H9 (cell line): ENCODE results near the gene AACS. TPM values are rescaled to one million over a fixed set of nuclear protein-coding genes. Genes with fewer than 3 reads are reported as not detected.
A peak's percentile ranks its signal among the peaks of the same experiment; 100 is the strongest.
"Not testable (repeated sequence)": the region's sequence is repeated elsewhere in the genome, so short reads cannot be mapped to it uniquely, and the experiment has no call there.

Experiments used
- DNase-seq: peaks from one replicate; pipeline ENCODE4 v3.0.0-alpha.2; 2017
- H2AFZ ChIP-seq: one replicate; pipeline ENCODE4 v1.6.1; 2013; ENCODE audit warnings: mild to moderate bottlenecking, low read length, control low read depth, moderate library complexity
- H2AK5ac ChIP-seq: 2 replicates; pipeline ENCODE4 v1.6.1; 2013; ENCODE audit warnings: low read length, control low read depth, mixed read lengths; ENCODE audit not compliant: insufficient read length
- H2BK120ac ChIP-seq: one replicate; pipeline ENCODE4 v1.6.1; 2013; ENCODE audit warnings: low read depth, mild to moderate bottlenecking, low read length, control low read depth, inconsistent platforms; ENCODE audit not compliant: poor library complexity, severe bottlenecking
- H2BK12ac ChIP-seq: 2 replicates; pipeline ENCODE4 v1.6.1; 2013; ENCODE audit warnings: low read length, control low read depth, mixed read lengths, low read depth; ENCODE audit not compliant: insufficient read length
- H2BK15ac ChIP-seq: 2 replicates; pipeline ENCODE4 v1.6.1; 2013; ENCODE audit warnings: low read depth, low read length, control low read depth
- H2BK20ac ChIP-seq: one replicate; pipeline ENCODE4 v1.6.1; 2013; ENCODE audit warnings: low read depth, mild to moderate bottlenecking, low read length, control low read depth, inconsistent platforms; ENCODE audit not compliant: poor library complexity, severe bottlenecking
- H2BK5ac ChIP-seq: 2 replicates; pipeline ENCODE4 v1.6.1; 2013; ENCODE audit warnings: low read length, control low read depth, mixed read lengths; ENCODE audit not compliant: insufficient read length
- H3K14ac ChIP-seq: 2 replicates; pipeline ENCODE4 v1.6.1; 2013; ENCODE audit warnings: low read length, control low read depth; ENCODE audit not compliant: insufficient read depth
- H3K18ac ChIP-seq: 2 replicates; pipeline ENCODE4 v1.6.1; 2013; ENCODE audit warnings: low read depth, mild to moderate bottlenecking, mixed read lengths, low read length, control low read depth; ENCODE audit not compliant: insufficient read length
- H3K23ac ChIP-seq: 2 replicates; pipeline ENCODE4 v1.6.1; 2013; ENCODE audit warnings: low read length, control low read depth, mixed read lengths, low read depth; ENCODE audit not compliant: insufficient read length
- H3K23me2 ChIP-seq: 2 replicates; pipeline ENCODE4 v1.6.1; 2013; ENCODE audit warnings: low read depth, mild to moderate bottlenecking, mixed read lengths, low read length, control low read depth; ENCODE audit not compliant: insufficient read length, poor library complexity, severe bottlenecking
- H3K27ac ChIP-seq: 2 replicates; pipeline ENCODE4 v1.5.1; 2013; ENCODE audit warnings: low read length, control low read depth, mixed read lengths, low read depth; ENCODE audit not compliant: insufficient read length
- H3K27me3 ChIP-seq: 2 replicates; pipeline ENCODE4 v1.6.1; 2013; ENCODE audit warnings: low read length, control low read depth, inconsistent platforms; ENCODE audit not compliant: insufficient read depth
- H3K4ac ChIP-seq: 2 replicates; pipeline ENCODE4 v1.6.1; 2013; ENCODE audit warnings: low read depth, mild to moderate bottlenecking, control low read depth, inconsistent platforms, low read length, moderate library complexity
- H3K4me1 ChIP-seq: 2 replicates; pipeline ENCODE4 v1.6.1; 2013; ENCODE audit warnings: low read length, control low read depth, inconsistent platforms; ENCODE audit not compliant: insufficient read depth
- H3K4me2 ChIP-seq: 2 replicates; pipeline ENCODE4 v1.6.1; 2013; ENCODE audit warnings: low read length, control low read depth, mixed read lengths; ENCODE audit not compliant: insufficient read length, insufficient read depth
- H3K56ac ChIP-seq: 2 replicates; pipeline ENCODE4 v1.6.1; 2013; ENCODE audit warnings: low read depth, mild to moderate bottlenecking, mixed read lengths, low read length, control low read depth; ENCODE audit not compliant: insufficient read length
- H3K79me1 ChIP-seq: 2 replicates; pipeline ENCODE4 v1.6.1; 2013; ENCODE audit warnings: low read depth, mild to moderate bottlenecking, moderate library complexity, low read length, control low read depth, inconsistent platforms; ENCODE audit not compliant: insufficient read depth, poor library complexity, severe bottlenecking
- H3K79me2 ChIP-seq: 2 replicates; pipeline ENCODE4 v1.6.1; 2013; ENCODE audit warnings: low read length, control low read depth, inconsistent platforms; ENCODE audit not compliant: insufficient read depth
- H3K9ac ChIP-seq: 2 replicates; pipeline ENCODE4 v1.6.1; 2013; ENCODE audit warnings: low read length, control low read depth, mixed read lengths; ENCODE audit not compliant: insufficient read length; ENCODE audit errors: extremely low read depth
- H3K9me3 ChIP-seq: one replicate; pipeline ENCODE4 v1.6.1; 2013; ENCODE audit warnings: low read depth, low read length, inconsistent platforms; ENCODE audit not compliant: control insufficient read depth
- H3T11ph ChIP-seq: one replicate; pipeline ENCODE4 v1.6.1; 2013; ENCODE audit warnings: mild to moderate bottlenecking, low read length, control low read depth, inconsistent platforms
- H4K20me1 ChIP-seq: one replicate; pipeline ENCODE4 v1.6.1; 2013; ENCODE audit not compliant: control insufficient read depth, insufficient read length, insufficient read depth
- H4K5ac ChIP-seq: 2 replicates; pipeline ENCODE4 v1.6.1; 2013; ENCODE audit warnings: low read depth, mild to moderate bottlenecking, mixed read lengths, low read length, control low read depth; ENCODE audit not compliant: insufficient read length
- H4K8ac ChIP-seq: replicated peaks from 2 replicates; pipeline ENCODE4 v1.6.1; 2013; ENCODE audit warnings: low read length, control low read depth, mixed read lengths, low read depth; ENCODE audit not compliant: insufficient read length
- H4K91ac ChIP-seq: 2 replicates; pipeline ENCODE4 v1.6.1; 2013; ENCODE audit warnings: low read depth, mild to moderate bottlenecking, moderate library complexity, mixed read lengths, low read length, control low read depth; ENCODE audit not compliant: insufficient read length
- H3K27ac Mint-ChIP-seq, 3 experiments: 2 replicates in 2 of 3; 3 replicates in 1 of 3; pipeline ENCODE4 v1.8.0; 2020 to 2021; ENCODE audit warnings: mixed read lengths in 3 of 3, mild to moderate bottlenecking in 1 of 3, moderate library complexity in 1 of 3
- H3K27me3 Mint-ChIP-seq: 2 replicates; pipeline ENCODE4 v1.8.0; 2021; ENCODE audit warnings: low read depth, mild to moderate bottlenecking, moderate library complexity, mixed read lengths
- H3K36me3 Mint-ChIP-seq, 3 experiments: 2 replicates in 2 of 3; 3 replicates in 1 of 3; pipeline ENCODE4 v1.8.0; 2020 to 2021; ENCODE audit warnings: low read depth in 3 of 3, mixed read lengths in 3 of 3; ENCODE audit not compliant: insufficient read depth in 1 of 3
- H3K4me1 Mint-ChIP-seq, 2 experiments: 2 replicates each; pipeline ENCODE4 v1.8.0; 2020; ENCODE audit warnings: mixed read lengths in 2 of 2
- H3K4me3 Mint-ChIP-seq, 2 experiments: 2 replicates in 1 of 2; 3 replicates in 1 of 2; pipeline ENCODE4 v1.8.0; 2020 to 2021; ENCODE audit warnings: mild to moderate bottlenecking in 2 of 2, mixed read lengths in 2 of 2, moderate library complexity in 1 of 2
- H3K9me3 Mint-ChIP-seq, 2 experiments: 2 replicates in 1 of 2; 3 replicates in 1 of 2; pipeline ENCODE4 v1.8.0; 2020; ENCODE audit warnings: mild to moderate bottlenecking in 2 of 2, mixed read lengths in 2 of 2, moderate library complexity in 1 of 2
- CTCF ChIP-seq: fragments of 200-600 bp; sonication (generic); conservative IDR thresholded peaks from 3 replicates; pipeline ENCODE4 v1.8.0; 2021; ENCODE audit warnings: antibody characterized with exemption, mild to moderate bottlenecking
- WGBS: extraction: QIAGEN DNeasy Blood & Tissue Kit; methylation state at CpG from one replicate; pipeline ENCODE4 v1.1.7; 2013; ENCODE audit warnings: missing lambda C conversion rate, low lambda C conversion rate, mixed read lengths; ENCODE audit not compliant: insufficient read length; ENCODE audit errors: extremely low coverage; 5-methylcytosine and 5-hydroxymethylcytosine counted together
- total RNA-seq: library from RNA; stranded (reverse); gene quantifications from 2 replicates; pipeline ENCODE4 v1.2.1, GENCODE V29; 2021

Gene AACS
- total RNA-seq, 1 experiment from 2014 or later, result 35.0 TPM

GRCh38 chr12:125140279-125141209 lies 75.3 kb downstream of the AACS start:
- Histone ChIP-seq H2BK12ac (no peak overlapping the region), H3K79me2 (no peaks in the 10 kb centered on the region), H2AFZ (no peak overlapping the region), H2AK5ac (no peak overlapping the region), H2BK120ac (no peak overlapping the region), H3K18ac (no peak overlapping the region), H3T11ph (no peak overlapping the region), H3K23me2 (no peaks in the 10 kb centered on the region), H4K5ac (no peak overlapping the region), H2BK15ac (no peak overlapping the region), H3K4me1 (no peaks in the 10 kb centered on the region), H4K91ac (no peak overlapping the region), H3K23ac (no peak overlapping the region), H3K56ac (no peak overlapping the region), H3K14ac (no peak overlapping the region), H3K27me3 (no peaks in the 10 kb centered on the region), H3K4me2 (no peak overlapping the region), H3K9me3 (no peaks in the 10 kb centered on the region), H4K8ac (no peak overlapping the region), H3K9ac (no peak overlapping the region), H2BK5ac (no peak overlapping the region), H4K20me1 (no peaks in the 10 kb centered on the region), H3K79me1 (no peaks in the 10 kb centered on the region), H2BK20ac (no peak overlapping the region), H3K27ac (no peak overlapping the region), H3K4ac (no peak overlapping the region)
- Mint-ChIP-seq H3K9me3 (no peaks in the 10 kb centered on the region), H3K27me3 (no peaks in the 10 kb centered on the region), H3K27ac (no peak overlapping the region), H3K4me1 (peaks cover 16 to 20% of the 10 kb centered on the region in 2 experiments), H3K4me3 (no peak overlapping the region), H3K36me3 (peaks cover 0 to 19% (median 12%) of the 10 kb centered on the region in 3 experiments; a peak in 5 of 7 replicates)
- WGBS, result no CpG with 5 or more reads among the region's 22 CpGs
- TF ChIP-seq CTCF, result no peak
- peak; percentile 61 for DNase-seq

GRCh38 chr12:125141210-125141573 lies 76.0 kb downstream of the AACS start:
- H3K79me1 ChIP-seq, H3K79me2 ChIP-seq, H3K27ac Mint-ChIP-seq, H3K9me3 ChIP-seq, H2AK5ac ChIP-seq, H2AFZ ChIP-seq, H3K14ac ChIP-seq, H2BK12ac ChIP-seq, H3K18ac ChIP-seq, H2BK5ac ChIP-seq, H3K4ac ChIP-seq, H4K8ac ChIP-seq, H3K27me3 ChIP-seq, H3T11ph ChIP-seq, H3K27me3 Mint-ChIP-seq, DNase-seq, H3K4me1 ChIP-seq, H3K4me2 ChIP-seq, H2BK20ac ChIP-seq, H2BK120ac ChIP-seq, H3K9ac ChIP-seq, H3K4me3 Mint-ChIP-seq, H3K23ac ChIP-seq, H3K56ac ChIP-seq, H3K9me3 Mint-ChIP-seq, H4K91ac ChIP-seq, H4K5ac ChIP-seq, H2BK15ac ChIP-seq, H4K20me1 ChIP-seq, H3K27ac ChIP-seq, H3K23me2 ChIP-seq: not testable (repeated sequence)
- no CpG with 5 or more reads among the region's 11 CpGs for WGBS
- peaks cover 0 to 16% (median 10%) of the 10 kb centered on the region in 3 experiments; a peak in 5 of 7 replicates for H3K36me3 Mint-ChIP-seq
- peaks cover 16 to 23% of the 10 kb centered on the region in 2 experiments for H3K4me1 Mint-ChIP-seq
